ENCODE results near the gene C19orf67. TPM values are rescaled to one million over a fixed set of nuclear protein-coding genes. Genes with fewer than 3 reads are reported as not detected.
A peak's percentile ranks its signal among the peaks of the same experiment; 100 is the strongest.

The C19orf67 gene
- total RNA-seq, 1 donor from 2014 or later, result not detected

GRCh38 chr19:14086098-14086497 is 515 bp upstream of the C19orf67 start:
- Histone ChIP-seq H3K4me3 (ENCODE audit: low read depth, low read length) (no peak overlapping the region), H3K27me3 (ENCODE audit: control insufficient read depth, insufficient read depth, low read length) (no peaks in the 10 kb centered on the region), H3K36me3 (ENCODE audit: control insufficient read depth, insufficient read depth, low read length) (peaks cover 8% of the 10 kb centered on the region)
- TF ChIP-seq CTCF (IDR thresholded peaks at IDR 0.05; ENCODE audit: insufficient read depth, low read length, severe bottlenecking), result no peak
- DNase-seq (ENCODE audit: low read depth) (no peak), FAIRE-seq (no peak)

GRCh38 chr19:14082675-14082960 is 3.0 kb downstream of the C19orf67 start:
- H3K4me3 ChIP-seq (ENCODE audit: low read depth, low read length), result no peak overlapping the region
- FAIRE-seq, result no peak

GRCh38 chr19:14081797-14082674 is 3.5 kb downstream of the C19orf67 start:
- Histone ChIP-seq H3K27me3 (ENCODE audit: control insufficient read depth, insufficient read depth, low read length) (no peaks in the 10 kb centered on the region), H3K4me3 (ENCODE audit: low read depth, low read length) (peak overlapping the region; percentile 84), H3K36me3 (ENCODE audit: control insufficient read depth, insufficient read depth, low read length) (no peaks in the 10 kb centered on the region)
- FAIRE-seq (no peak), DNase-seq (ENCODE audit: low read depth) (peak; percentile 82)
- TF ChIP-seq CTCF (IDR thresholded peaks at IDR 0.05; ENCODE audit: insufficient read depth, low read length, severe bottlenecking), result no peak

More at GRCh38 chr19:14082675-14082960, 3.0 kb downstream of the C19orf67 start:
- no peak for TF ChIP-seq CTCF (IDR thresholded peaks at IDR 0.05; ENCODE audit: insufficient read depth, low read length, severe bottlenecking)
- no peak for DNase-seq (ENCODE audit: low read depth)
- Histone ChIP-seq H3K36me3 (ENCODE audit: control insufficient read depth, insufficient read depth, low read length) (peaks cover 2% of the 10 kb centered on the region), H3K27me3 (ENCODE audit: control insufficient read depth, insufficient read depth, low read length) (no peaks in the 10 kb centered on the region)

- FAIRE-seq, result no peak
- peak overlapping the region; percentile 84 for H3K4me3 ChIP-seq (ENCODE audit: low read depth, low read length)
- H3K36me3 ChIP-seq (ENCODE audit: control insufficient read depth, insufficient read depth, low read length), result no peaks in the 10 kb centered on the region
- TF ChIP-seq CTCF (IDR thresholded peaks at IDR 0.05; ENCODE audit: insufficient read depth, low read length, severe bottlenecking), result no peak
- DNase-seq (ENCODE audit: low read depth), result peak; percentile 98
- no peaks in the 10 kb centered on the region for H3K27me3 ChIP-seq (ENCODE audit: control insufficient read depth, insufficient read depth, low read length)
Observed at GRCh38 chr19:14080887-14081796, 4.4 kb downstream of the C19orf67 start.

GRCh38 chr19:14078411-14078810 is 7.2 kb downstream of the C19orf67 start:
- H3K4me3 ChIP-seq (ENCODE audit: low read depth, low read length), result no peak overlapping the region
- DNase-seq (ENCODE audit: low read depth) (no peak), FAIRE-seq (no peak)
- H3K36me3 ChIP-seq (ENCODE audit: control insufficient read depth, insufficient read depth, low read length), result no peaks in the 10 kb centered on the region
- TF ChIP-seq CTCF (IDR thresholded peaks at IDR 0.05; ENCODE audit: insufficient read depth, low read length, severe bottlenecking), result no peak
- H3K27me3 ChIP-seq (ENCODE audit: control insufficient read depth, insufficient read depth, low read length), result no peaks in the 10 kb centered on the region
